Measurements from ENCODE around the gene LILRB1.
"Not testable (repeated sequence)": the region's sequence is repeated elsewhere in the genome, so short reads cannot be mapped to it uniquely, and the experiment has no call there.

The LILRB1 gene

DNA sequence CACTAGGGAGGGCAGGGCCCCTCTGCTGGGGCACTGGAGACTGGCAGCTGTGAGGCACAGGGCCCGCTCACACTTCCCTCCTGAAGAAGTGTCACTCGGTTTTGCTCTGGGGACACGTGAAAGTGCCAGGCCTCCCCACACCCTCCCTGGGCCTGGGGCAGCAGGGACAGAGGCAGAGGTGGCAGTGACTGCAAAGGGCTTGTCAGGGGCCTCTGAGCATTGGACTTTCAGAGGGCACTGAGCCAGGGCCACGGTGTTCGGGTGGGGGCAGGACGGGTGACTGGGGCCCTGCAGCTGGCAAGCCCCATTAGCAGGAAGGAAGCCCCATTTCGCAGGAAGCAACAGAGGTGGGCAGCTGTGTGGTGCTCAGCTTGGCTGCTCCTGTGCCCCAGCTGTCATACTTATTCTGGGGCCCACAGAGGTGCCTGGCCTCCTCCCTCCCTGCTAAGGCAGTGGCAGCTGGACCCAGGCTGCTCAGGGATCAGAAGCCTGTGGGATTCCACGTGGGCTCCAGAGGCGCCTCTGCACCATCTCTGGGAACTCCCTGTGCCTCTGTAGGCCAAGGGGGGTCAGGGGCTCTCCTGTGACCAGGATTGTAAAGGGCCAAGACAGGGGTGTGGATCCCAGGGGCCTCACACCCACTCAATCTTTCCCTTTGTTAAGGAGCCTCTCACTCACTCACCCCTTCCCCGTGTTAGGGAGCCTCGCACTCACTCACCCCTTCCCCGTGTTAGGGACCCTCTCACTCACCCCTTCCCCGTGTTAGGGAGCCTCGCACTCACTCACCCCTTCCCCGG lies 5.2 kb upstream of the LILRB1 start:
- not testable (repeated sequence) for DNase-seq (ENCODE audit: low read depth in 4 of 4, low spot score in 1 of 4)

DNA sequence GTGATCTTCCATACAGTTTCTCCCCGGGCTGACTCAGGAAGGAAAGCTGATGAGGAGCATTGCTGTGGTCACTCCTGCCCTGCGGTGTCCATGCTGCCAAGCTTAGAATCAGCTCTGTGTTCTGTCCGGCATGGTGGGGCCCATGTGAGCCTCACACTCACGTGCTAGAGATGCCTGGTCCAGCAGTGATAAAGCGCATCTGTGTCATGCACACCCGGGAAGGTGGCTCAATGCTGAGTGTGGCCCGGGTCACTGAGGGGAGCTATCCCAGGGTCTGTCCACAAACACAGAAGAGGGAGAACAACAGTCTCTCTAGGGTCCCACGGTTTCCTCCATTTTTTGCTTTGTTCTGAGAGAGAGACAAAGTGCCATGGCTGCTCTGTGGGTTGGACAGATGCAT lies 3.5 kb upstream of the LILRB1 start:
- no peak for DNase-seq (ENCODE audit: low read depth in 4 of 4, low spot score in 1 of 4)

DNA sequence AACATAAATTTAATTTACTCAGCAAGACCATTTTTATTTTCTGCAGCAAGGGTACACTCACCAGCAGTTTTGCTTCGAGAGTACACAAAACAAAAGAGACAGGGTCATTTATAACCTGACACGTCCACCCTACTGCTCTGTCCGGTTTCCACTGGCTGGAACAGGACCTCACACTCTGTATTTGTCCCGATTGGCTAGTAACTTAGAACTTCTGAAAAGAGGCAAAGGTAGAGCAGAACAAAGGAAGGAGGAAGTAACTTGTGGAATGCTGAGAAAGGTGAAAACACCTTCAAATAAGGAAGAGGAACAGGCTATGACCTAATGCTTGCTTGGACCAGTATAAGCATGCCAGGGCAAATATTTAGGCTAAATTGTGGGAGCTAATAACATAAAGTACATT lies 2.4 kb upstream of the LILRB1 start:
- DNase-seq (ENCODE audit: low read depth in 4 of 4, low spot score in 1 of 4), result not testable (repeated sequence)

DNA sequence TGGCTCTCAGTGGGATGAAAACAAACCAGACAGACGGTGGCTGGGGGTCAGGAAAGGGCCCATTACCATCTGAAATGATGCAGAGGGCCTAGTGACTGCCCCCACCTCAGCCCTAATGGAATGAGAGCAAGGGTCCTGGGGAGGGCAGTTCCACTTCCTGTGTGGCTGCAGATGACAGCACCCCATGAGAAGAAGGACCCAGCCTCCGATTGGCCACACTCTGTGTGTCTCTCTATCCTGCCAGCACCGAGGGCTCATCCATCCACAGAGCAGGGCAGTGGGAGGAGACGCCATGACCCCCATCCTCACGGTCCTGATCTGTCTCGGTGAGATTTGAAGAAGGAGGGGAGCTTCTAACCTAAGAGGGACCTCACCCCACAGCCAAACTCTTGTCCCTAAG lies 498 bp downstream of the LILRB1 start:
- no peak for DNase-seq (ENCODE audit: low read depth in 4 of 4, low spot score in 1 of 4)

DNA sequence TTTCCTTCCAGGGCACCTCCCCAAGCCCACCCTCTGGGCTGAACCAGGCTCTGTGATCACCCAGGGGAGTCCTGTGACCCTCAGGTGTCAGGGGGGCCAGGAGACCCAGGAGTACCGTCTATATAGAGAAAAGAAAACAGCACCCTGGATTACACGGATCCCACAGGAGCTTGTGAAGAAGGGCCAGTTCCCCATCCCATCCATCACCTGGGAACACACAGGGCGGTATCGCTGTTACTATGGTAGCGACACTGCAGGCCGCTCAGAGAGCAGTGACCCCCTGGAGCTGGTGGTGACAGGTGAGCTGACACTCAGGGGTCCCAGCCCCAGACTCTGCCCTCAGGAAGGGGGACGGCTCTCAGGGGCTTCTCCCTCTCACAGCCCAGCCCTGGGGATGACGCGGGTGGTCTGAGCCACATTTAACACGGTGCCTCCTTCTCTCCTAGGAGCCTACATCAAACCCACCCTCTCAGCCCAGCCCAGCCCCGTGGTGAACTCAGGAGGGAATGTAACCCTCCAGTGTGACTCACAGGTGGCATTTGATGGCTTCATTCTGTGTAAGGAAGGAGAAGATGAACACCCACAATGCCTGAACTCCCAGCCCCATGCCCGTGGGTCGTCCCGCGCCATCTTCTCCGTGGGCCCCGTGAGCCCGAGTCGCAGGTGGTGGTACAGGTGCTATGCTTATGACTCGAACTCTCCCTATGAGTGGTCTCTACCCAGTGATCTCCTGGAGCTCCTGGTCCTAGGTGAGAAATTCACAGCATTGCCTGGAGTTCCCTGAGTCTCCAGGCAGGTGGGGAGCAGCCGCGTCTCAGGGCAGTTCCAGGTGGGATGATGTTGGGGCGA lies 1.4 kb downstream of the LILRB1 start:
- not testable (repeated sequence) for DNase-seq (ENCODE audit: low read depth in 4 of 4, low spot score in 1 of 4)

DNA sequence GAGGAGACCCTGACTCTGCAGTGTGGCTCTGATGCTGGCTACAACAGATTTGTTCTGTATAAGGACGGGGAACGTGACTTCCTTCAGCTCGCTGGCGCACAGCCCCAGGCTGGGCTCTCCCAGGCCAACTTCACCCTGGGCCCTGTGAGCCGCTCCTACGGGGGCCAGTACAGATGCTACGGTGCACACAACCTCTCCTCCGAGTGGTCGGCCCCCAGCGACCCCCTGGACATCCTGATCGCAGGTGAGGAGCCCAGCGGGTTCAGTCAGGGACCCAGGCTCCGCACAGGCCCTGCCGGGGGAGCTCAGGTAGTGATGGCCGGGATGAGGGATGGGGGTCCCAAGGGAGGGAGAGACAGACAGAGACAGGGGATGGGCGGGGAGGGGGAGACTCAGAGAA lies 2.2 kb downstream of the LILRB1 start:
- DNase-seq (ENCODE audit: low read depth in 4 of 4, low spot score in 1 of 4), result not testable (repeated sequence)

DNA sequence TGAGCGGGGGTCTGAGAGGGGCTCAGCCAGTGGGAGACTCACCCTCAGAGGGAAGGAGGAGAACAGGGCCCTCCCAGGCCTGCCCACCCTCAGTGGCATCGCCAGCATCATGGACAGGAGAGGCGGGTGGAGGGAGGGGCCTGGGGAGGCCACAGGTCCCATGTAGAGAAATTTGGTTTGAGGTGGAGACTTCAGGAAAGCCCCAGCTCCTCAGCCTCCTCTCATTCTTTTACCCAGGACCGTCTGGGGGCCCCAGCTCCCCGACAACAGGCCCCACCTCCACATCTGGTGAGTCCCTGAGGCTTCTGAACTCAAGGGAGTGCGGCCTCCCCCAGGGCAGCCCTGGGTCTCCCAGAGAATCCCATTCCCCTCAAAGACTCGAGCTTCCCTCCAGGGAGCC lies 3.1 kb downstream of the LILRB1 start:
- no peak for DNase-seq (ENCODE audit: low read depth in 4 of 4, low spot score in 1 of 4)

DNA sequence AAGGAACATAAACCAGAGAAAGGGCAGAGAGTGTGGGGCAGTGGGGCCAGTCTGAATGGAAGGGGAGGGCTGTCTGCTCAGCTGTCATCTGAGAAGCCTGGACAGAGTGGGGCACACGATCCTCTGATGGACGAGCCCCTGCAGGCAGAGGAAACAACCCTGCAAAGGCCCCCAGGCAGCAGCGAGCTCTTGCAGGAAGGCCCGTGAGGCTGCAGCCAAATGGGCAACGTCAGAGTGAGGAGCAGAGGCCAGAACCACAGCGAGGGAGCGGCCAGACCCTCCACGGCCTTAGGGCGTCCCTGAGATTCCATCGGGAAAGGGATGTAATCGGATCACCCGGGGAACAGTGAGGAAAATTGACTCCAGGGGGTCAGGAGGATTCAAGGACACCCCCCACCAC lies 5.8 kb downstream of the LILRB1 start:
- not testable (repeated sequence) for DNase-seq (ENCODE audit: low read depth in 4 of 4, low spot score in 1 of 4)

DNA sequence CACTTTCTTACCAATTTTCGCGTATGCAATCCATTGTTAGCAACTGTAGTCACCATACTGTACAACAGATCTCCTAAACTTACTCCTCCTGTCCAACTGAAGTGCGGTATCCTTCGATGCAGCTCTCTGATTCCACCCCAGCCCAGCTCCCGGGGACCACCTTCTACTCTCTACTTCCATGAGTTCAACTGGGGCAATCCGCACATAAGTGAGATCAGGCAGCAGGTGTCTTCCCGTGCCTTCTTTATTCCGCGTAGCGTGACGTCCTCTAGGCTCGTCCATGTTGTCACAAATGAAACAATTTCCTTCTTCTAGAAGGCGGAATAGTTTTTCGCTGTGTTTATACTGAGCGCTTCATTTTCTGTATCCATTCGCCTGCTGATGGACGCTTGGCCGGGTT lies 8.4 kb downstream of the LILRB1 start:
- DNase-seq (ENCODE audit: low read depth in 4 of 4, low spot score in 1 of 4), result no peak

DNA sequence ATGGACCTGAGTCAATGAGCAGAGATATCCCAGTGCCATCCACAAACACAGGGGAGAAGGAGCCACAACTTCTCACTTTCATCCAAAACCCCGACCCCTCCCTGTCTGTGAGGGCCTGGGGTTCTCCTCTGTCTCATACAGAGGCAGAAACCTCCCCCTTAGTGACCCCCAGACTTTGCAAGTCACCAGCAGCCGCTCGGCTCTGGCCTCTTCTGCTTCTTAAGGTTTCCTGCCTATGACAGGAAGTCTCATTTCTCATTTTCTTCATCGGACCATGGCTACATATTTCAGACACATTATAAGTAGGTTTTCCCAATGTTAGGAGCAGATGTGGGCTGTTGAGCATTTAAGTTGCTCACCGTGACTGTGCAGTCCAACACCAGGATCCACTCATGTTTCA lies 12.7 kb downstream of the LILRB1 start:
- not testable (repeated sequence) for DNase-seq (ENCODE audit: low read depth in 4 of 4, low spot score in 1 of 4)

DNA sequence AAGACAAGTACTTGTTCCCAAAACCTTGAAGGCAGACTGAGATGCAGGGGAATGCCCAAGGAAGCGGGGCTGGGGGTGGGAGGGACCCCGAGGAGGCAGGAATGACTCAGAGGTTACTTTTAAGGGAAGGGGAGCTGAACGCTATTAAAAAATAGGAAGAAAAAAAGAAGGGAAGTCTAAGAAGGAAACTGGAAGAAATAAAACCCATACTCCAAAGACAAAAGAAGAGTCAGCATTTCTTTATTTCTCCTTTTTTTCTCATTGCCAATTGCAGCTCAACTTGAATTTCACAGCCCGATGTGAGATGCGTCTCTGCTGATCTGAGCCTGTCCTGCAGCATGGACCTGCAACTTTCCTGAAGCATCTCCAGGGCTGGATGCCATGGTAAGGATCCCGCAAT lies 13.3 kb downstream of the LILRB1 start:
- DNase-seq (ENCODE audit: low read depth in 4 of 4, low spot score in 1 of 4), result not testable (repeated sequence)

DNA sequence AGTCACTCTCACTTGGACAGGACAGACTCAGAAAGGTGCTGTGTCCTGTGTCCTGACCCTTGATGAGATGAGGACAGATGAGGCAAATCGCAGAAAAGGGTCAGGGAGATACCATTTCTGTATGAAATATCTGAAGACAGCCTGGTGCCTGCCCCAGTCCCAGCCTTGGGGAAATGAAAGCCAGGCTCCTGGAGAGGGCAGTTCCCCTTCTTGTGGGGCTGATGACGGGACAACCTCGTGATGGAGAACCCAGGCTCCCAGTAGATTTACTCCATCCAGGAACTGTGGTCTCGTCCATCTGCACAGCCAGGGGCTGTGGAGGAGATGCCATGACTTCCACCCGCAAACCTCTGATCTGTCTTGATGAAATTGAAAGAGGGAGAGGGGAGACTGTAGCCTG lies 13.8 kb downstream of the LILRB1 start:
- DNase-seq (ENCODE audit: low read depth in 4 of 4, low spot score in 1 of 4), result no peak

DNA sequence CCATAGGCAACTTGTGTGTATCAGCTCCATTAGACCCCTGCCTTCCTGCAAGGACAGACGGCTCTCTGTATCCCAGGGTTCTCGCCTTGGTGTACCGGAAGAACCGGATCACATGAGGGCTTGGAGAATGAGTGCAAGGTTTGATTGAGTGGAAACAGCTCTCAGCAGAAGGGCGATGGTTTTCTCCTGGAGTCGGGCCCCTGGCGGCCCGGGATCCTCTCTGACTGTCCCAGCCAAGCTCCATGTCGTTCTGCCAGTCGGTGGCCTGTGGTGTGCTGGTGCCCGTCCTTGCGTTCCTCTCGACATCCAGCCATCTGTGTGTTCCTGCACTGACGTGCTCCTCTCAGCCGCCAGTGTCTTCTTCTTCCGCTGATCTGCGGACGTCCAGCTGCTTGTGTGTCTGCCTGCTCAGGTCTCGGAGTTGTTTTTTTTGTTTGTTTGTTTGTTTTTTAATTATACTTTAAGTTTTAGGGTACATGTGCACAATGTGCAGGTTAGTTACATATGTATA lies 16.1 kb downstream of the LILRB1 start:
- no peak for DNase-seq (ENCODE audit: low read depth in 4 of 4, low spot score in 1 of 4)

DNA sequence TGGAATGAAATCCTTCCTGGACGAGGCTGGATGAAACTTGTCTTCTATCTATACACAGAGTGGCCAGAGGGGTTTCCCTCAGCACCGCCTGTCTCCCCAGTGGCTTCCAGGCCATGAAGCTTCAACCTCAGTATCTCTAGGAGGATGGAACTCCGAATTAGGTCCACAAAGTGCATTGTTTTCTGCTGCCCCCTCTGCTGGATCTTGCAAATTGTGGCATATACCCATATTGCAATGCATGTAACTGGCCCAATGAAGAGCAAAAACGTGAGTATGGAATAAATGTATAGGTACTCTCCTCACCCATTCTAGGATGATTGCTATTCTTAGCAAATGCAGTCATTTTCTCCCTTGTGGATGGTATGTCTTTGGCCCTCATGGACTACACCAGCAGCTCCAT lies 17.8 kb downstream of the LILRB1 start:
- DNase-seq (ENCODE audit: low read depth in 4 of 4, low spot score in 1 of 4), result no peak

DNA sequence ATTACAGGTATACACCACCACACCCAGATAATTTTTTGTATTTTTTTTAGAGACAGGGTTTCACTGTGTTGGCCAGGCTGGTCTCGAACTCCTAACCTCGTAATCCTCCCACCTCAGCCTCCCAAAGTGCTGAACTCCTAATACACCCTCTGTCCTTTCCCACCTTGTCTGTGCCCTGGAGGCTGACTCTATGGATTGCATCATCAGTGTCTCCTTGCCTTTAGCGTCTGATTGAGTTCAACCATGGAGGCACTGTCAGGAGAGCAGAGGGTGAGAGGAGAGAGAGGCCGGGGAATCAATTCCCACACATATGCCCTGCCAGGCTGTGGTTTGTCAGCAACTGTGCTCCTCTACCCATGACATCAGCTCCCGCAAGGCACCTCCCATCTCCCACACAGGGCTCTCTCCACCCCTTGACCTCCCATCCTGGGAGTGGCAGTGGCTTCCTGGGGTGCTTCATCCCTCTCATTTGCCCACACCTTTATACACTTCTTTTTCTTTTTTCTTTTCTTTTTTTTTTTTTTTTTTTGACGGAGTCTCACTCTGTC lies 19.9 kb downstream of the LILRB1 start:
- DNase-seq (ENCODE audit: low read depth in 4 of 4, low spot score in 1 of 4), result no peak

DNA sequence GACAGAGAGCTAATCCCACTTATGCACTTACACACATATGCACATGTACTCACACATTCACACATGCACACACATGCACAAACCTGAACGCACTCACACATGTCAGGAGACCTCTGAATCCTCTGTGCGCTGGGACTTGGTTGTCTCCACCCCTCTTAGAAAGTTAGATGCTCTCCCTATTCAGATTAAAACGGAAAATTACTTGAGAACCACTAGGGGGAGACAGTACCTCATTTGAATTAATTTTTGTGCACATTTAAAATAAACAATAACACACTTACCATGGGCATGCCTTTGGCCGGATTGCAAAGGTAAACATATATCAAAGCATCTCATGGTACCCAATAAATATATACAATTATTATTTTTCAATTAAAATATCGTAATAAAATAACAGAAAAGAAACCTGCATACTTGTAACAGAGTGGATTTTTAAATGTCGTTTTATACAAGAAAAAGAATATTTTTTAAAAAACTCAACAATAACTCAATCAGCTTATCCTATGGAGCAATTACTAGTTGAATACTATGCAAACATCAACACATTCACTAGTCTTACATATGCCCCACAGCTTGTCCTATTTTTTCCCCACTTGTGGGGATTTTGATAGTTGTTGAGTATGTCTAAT lies 23.0 kb downstream of the LILRB1 start:
- no peak for DNase-seq (ENCODE audit: low read depth in 4 of 4, low spot score in 1 of 4)

DNA sequence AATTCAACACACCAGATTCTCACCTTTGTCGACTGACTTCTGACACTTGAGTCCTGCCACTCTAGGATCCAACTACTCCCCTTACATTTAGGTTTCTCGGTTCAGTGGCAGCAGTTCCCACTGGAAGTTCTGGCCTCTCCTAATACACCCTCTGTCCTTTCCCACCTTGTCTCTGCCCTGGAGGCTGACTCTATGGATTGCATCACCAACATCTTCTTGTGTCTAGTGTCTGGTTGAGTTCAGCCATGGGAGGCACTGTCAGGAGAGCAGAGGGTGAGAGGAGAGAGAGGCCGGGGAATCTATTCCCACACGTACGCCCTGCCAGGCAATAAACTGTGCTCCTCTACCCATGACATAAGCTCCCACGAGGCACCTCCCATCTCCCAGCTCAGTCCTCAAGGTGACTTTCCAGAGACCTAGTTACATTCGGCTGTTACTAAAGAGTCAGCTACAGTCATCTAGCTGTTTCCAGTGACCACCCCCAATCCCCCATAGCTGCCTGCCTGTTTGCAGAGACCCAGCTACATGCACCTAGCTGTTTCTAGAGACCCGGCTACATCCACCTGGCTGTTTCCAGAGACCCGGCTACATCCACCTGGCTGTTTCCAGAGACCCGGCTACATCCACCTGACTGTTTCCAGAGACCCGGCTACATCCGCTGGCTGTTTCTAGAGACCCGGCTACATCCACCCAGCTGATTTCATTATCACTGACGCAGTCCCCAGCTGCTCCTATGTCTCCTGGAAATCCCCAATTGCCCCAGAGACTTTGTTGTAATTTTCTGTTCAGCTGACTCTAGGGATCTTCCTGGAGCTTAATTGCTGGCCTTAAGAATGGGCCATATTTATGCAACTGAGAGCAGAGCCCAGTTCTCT lies 24.4 kb downstream of the LILRB1 start:
- no peak for DNase-seq (ENCODE audit: low read depth in 4 of 4, low spot score in 1 of 4)

DNA sequence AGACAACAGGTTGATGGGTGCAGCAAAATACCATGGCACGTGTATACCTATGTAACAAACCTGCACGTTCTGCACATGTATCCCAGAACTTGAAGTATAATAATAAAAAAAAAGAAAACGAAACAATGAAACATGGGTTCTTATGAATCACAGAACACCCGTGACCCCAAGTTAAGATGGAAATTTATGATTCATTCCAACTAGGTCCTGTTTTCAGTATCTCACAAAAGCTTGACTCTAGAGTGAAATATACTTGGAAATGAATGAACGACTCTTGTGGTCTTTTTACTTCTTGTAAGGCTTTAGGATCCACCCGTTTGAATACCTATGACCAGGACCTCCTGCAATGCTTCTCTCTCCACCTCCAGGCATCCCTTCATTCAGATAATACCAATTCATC lies 29.0 kb downstream of the LILRB1 start:
- DNase-seq (ENCODE audit: low read depth in 4 of 4, low spot score in 1 of 4), result no peak

DNA sequence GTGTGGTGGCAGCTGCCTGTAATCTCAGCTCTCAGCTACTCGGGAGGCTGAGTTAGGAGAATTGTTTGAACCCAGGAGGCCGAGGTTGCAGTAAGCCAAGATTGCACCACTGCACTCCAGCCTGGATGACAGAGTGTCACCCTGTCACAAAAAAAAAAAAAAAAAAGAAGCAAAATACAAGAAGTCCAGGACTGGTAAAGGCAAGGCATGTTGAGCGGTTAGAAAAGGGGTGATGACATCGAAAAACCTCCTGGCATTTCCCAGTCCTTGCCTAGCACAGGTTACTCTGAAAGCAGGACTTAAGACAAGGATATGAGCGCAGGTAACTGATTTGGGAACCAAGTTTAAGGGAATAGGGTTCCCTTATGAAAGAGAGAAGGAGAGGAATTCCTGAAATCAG lies 30.0 kb downstream of the LILRB1 start:
- DNase-seq (ENCODE audit: low read depth in 4 of 4, low spot score in 1 of 4), result no peak

DNA sequence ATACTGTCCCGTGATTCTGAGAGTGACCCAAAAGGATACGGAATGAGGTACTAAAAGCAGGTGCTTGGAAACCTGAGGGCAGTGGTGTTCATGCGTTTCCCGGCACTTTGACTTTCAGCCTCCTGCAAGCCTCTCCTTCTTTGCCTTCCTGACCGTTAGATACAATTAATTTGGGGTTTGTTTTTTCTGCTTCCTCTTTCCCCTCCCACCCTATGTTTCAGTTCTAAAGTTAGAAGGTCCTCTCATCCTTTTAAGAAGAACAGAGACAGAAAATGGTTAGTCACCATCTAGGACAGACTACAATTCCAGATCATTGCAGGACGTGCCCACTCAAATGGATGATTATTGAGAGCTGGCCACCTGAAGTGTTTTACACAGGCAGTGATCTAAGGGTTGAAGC lies 30.7 kb downstream of the LILRB1 start:
- DNase-seq (ENCODE audit: low read depth in 4 of 4, low spot score in 1 of 4), result no peak
